HFF-Myc (cell line): ENCODE data around the gene SEMA3C.

Experiments used
- DNase-seq: peaks from one replicate; pipeline ENCODE4 v3.0.0-alpha.2; 2011; ENCODE audit warnings: low read depth; ENCODE audit errors: extremely low read depth
- H3K4me3 ChIP-seq: replicated peaks from 2 replicates; pipeline ENCODE4 v1.5.1; 2011; ENCODE audit warnings: low read depth, mild to moderate bottlenecking, control low read depth, low read length
- CTCF ChIP-seq: IDR thresholded peaks from 2 replicates; pipeline ENCODE4 v1.5.1; 2012; ENCODE audit warnings: mild to moderate bottlenecking, low read depth, low read length, control low read depth; ENCODE audit errors: missing control alignments

Gene SEMA3C

GRCh38 chr7:80707318-80707717 is 211.5 kb downstream of the SEMA3C start:
- no peak overlapping the region for H3K4me3 ChIP-seq
- no peak for DNase-seq
- no peak for TF ChIP-seq CTCF

- no peak overlapping the region for H3K4me3 ChIP-seq
- no peak for TF ChIP-seq CTCF
- no peak for DNase-seq
Observed at GRCh38 chr7:80705130-80705781, 213.6 kb downstream of the SEMA3C start.

GRCh38 chr7:80703272-80703671 is 215.6 kb downstream of the SEMA3C start:
- no peak overlapping the region for H3K4me3 ChIP-seq
- no peak for TF ChIP-seq CTCF
- DNase-seq, result no peak

- TF ChIP-seq CTCF, result no peak
- H3K4me3 ChIP-seq, result no peak overlapping the region
- DNase-seq, result no peak
Observed at GRCh38 chr7:80699721-80700256, 219.1 kb downstream of the SEMA3C start.

GRCh38 chr7:80699045-80699638 is 219.7 kb downstream of the SEMA3C start:
- peak; percentile 69 for DNase-seq
- no peak overlapping the region for H3K4me3 ChIP-seq
- TF ChIP-seq CTCF, result peak; percentile 23
